ENCODE measurements around the gene IMPA2.

DNA sequence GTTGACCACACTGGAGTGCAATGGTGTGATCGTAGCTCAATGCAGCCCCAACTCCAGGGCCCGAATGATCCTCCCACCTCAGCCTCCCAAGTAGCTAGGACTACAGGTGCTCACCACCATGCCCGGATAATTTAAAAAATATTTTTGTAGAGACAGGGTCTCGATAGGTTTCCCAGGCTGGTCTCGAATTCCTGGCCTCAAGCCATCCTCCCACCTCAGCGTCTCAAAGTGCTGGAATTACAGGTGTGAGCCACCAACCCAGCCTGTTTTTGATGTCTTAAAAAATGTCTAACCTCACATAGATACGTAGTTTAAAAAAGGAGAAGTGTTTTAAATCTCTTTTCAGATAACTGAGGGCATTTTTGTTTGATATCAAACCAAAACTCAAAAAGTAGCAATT lies 37.6 kb downstream of the IMPA2 start:
- TF ChIP-seq, protein P1, sequence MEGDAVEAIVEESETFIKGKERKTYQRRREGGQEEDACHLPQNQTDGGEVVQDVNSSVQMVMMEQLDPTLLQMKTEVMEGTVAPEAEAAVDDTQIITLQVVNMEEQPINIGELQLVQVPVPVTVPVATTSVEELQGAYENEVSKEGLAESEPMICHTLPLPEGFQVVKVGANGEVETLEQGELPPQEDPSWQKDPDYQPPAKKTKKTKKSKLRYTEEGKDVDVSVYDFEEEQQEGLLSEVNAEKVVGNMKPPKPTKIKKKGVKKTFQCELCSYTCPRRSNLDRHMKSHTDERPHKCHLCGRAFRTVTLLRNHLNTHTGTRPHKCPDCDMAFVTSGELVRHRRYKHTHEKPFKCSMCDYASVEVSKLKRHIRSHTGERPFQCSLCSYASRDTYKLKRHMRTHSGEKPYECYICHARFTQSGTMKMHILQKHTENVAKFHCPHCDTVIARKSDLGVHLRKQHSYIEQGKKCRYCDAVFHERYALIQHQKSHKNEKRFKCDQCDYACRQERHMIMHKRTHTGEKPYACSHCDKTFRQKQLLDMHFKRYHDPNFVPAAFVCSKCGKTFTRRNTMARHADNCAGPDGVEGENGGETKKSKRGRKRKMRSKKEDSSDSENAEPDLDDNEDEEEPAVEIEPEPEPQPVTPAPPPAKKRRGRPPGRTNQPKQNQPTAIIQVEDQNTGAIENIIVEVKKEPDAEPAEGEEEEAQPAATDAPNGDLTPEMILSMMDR (IDR thresholded peaks at IDR 0.05) = no peak
- TF ChIP-seq POLR2A (IDR thresholded peaks at IDR 0.05) (no peak), POLR2AphosphoS5 (IDR thresholded peaks at IDR 0.05) (no peak), EP300 (IDR thresholded peaks at IDR 0.05) (no peak)

Measured in gastroesophageal sphincter (tissue), 3 donors.